Mucosa of stomach (tissue), 1 donor: ENCODE measurements around the gene GATA2.

ENCODE experiments used
- H3K27me3 ChIP-seq: one replicate; pipeline ENCODE4 v1.7.0; 2013; ENCODE audit warnings: mild to moderate bottlenecking, low read length; ENCODE audit not compliant: control insufficient read depth, insufficient read depth
- H3K36me3 ChIP-seq: one replicate; pipeline ENCODE4 v1.7.0; 2013; ENCODE audit warnings: low read length; ENCODE audit not compliant: control insufficient read depth, insufficient read depth
- H3K4me1 ChIP-seq: one replicate; pipeline ENCODE4 v1.7.0; 2013; ENCODE audit warnings: mild to moderate bottlenecking, low read length; ENCODE audit not compliant: control insufficient read depth, insufficient read depth
- H3K4me3 ChIP-seq: one replicate; pipeline ENCODE4 v1.7.0; 2013; ENCODE audit warnings: low read length
- H3K9ac ChIP-seq: one replicate; pipeline ENCODE4 v1.7.0; 2013; ENCODE audit warnings: mild to moderate bottlenecking, low read length, moderate library complexity
- H3K9me3 ChIP-seq: one replicate; pipeline ENCODE4 v1.7.0; 2013; ENCODE audit warnings: mild to moderate bottlenecking, low read length, moderate library complexity; ENCODE audit not compliant: control insufficient read depth
- donor health status: Pancreatic carcinoma.

Gene GATA2

DNA sequence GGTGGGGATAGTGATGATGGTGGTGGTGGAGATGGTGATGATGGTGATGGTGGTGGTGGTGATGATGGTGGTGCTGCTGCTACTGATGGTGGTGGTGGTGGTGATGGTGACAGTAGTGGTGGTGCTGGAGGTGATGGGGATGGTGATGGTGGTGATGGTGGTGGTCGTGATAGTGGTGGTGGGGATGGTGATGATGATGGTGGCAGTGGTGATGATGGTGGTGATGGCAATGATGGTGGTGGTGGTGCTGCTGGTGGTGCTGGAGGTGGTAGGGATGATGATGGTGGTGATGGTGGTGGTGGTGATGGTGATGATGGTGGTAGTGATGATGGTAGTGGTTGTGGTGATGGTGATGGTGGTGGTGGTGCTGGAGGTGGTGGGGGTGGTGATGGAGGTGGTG lies 47.6 kb downstream of the GATA2 start:
- no peak overlapping the region for H3K4me3 ChIP-seq
- H3K36me3 ChIP-seq = no peaks in the 10 kb centered on the region
- peaks cover 4% of the 10 kb centered on the region for H3K27me3 ChIP-seq
- no peaks in the 10 kb centered on the region for H3K9me3 ChIP-seq
- H3K9ac ChIP-seq = no peak overlapping the region
- H3K4me1 ChIP-seq = no peaks in the 10 kb centered on the region

DNA sequence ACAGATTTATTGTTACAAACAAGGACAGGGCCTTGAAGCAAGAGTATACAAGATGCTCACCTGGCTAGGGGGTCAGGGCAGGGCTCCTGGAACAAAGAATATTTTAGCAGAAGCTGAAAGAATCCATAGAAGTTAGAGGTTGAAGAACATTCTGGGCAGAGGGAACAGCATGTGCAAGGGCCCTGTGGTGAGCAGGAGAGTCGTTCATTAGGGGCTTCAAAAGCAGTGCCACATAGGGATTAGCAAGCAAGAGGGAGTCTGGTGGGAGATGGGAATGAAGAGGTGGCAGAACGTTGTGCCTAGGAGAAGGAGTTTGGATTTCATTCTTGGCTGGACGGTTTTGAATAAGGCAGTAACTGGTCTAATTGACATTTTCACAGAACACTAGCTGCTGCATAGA lies 49.2 kb downstream of the GATA2 start:
- Histone ChIP-seq H3K9ac (no peak overlapping the region), H3K4me3 (no peak overlapping the region), H3K27me3 (peaks cover 8% of the 10 kb centered on the region), H3K36me3 (no peaks in the 10 kb centered on the region), H3K9me3 (no peaks in the 10 kb centered on the region), H3K4me1 (no peaks in the 10 kb centered on the region)

DNA sequence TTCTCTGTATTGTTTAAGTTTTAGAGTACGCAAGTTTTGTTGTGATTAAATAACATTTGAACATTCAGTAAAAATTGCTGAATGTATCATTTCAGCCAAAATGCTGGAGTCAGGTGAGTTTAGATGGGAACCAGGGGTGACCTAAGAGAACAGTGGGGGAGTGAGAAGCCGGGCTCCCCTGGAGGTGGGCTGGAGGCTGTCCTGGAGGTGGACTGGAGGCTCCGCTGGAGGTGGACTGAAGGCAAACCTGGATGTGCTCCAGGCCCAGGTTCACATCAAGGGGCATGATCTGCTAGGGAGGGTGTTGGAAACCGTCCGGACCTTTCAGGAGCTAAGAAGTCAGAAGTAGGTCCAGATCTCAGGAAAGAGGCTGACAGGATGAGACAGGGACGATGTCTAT lies 50.1 kb downstream of the GATA2 start:
- no peak overlapping the region for H3K4me3 ChIP-seq
- no peak overlapping the region for H3K9ac ChIP-seq
- no peaks in the 10 kb centered on the region for H3K4me1 ChIP-seq
- H3K9me3 ChIP-seq = no peaks in the 10 kb centered on the region
- peaks cover 14% of the 10 kb centered on the region for H3K27me3 ChIP-seq
- H3K36me3 ChIP-seq = no peaks in the 10 kb centered on the region

DNA sequence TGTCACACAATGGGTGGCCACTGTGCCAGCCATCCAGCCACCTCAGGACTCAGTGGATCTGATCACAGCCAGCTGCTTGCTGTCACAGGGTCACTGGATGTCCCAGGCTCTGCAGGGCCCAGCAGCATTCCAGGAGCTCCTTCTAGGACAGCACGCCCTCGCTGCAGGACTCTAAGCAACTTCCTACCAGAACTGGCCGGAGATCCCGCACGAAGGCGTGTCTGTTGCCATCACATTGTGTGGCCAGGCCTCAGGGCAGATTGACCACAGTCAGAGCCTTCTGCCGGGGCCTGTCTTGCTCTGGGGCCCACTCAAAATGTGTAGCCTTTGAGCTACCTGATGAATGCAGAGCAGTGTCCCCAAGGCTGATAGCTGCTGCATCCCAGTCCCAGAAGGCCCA lies 50.9 kb downstream of the GATA2 start:
- Histone ChIP-seq H3K27me3 (peaks cover 14% of the 10 kb centered on the region), H3K36me3 (no peaks in the 10 kb centered on the region), H3K4me3 (no peak overlapping the region), H3K4me1 (no peaks in the 10 kb centered on the region), H3K9me3 (no peaks in the 10 kb centered on the region), H3K9ac (no peak overlapping the region)

DNA sequence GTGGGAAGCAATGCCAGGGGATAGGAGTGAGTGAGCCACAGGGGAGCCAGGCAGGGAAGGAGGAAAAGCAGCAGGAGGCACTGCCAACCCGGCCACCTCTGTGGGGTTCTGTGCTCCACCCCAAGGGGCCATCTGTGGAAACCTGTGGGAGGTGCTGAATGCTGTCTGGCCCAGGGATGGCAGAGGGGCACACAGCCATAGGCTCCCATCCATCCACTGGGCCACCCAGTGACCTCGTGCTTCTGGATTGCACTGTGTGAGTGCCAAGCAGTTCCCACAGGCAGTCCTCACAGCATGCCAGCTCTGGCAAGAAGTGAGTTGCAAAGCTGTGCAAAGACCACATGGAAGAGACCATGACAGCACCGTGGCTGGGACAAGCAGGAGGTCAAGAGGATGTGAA lies 53.8 kb downstream of the GATA2 start:
- no peaks in the 10 kb centered on the region for H3K36me3 ChIP-seq
- H3K9ac ChIP-seq = no peak overlapping the region
- no peaks in the 10 kb centered on the region for H3K9me3 ChIP-seq
- no peaks in the 10 kb centered on the region for H3K4me1 ChIP-seq
- peaks cover 33% of the 10 kb centered on the region for H3K27me3 ChIP-seq
- H3K4me3 ChIP-seq = no peak overlapping the region

DNA sequence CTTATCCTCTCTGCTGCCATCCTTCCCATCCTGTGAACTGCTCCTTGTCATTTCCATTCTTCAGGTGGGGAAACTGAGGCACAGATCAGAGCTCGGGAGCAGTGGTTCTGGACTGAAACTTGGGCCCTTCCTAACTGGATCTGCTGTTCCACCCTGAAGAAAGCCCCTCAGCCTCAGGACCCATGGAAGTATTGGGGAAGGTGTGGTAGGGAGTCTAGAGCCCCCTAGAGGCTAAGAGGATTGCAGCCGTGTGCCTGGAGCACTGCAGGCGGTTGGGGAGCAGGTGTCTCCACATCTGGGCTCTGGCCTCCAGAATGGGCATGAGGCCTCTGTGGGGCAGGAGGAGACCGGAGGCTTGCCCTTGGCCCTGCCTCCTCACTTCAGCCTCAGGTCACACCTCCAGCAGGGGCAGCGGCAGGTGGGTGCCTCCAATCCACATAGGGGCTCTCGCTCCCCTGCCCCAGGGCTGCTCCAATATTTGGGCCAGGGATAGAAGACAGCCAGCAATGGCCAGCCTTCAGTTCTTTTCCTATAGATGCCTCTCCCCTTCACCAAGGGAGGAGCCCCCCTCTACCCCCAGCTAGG lies 54.4 kb downstream of the GATA2 start:
- H3K27me3 ChIP-seq = peaks cover 35% of the 10 kb centered on the region
- H3K9ac ChIP-seq = no peak overlapping the region
- H3K4me3 ChIP-seq = no peak overlapping the region
- no peaks in the 10 kb centered on the region for H3K9me3 ChIP-seq
- no peaks in the 10 kb centered on the region for H3K36me3 ChIP-seq
- no peaks in the 10 kb centered on the region for H3K4me1 ChIP-seq

DNA sequence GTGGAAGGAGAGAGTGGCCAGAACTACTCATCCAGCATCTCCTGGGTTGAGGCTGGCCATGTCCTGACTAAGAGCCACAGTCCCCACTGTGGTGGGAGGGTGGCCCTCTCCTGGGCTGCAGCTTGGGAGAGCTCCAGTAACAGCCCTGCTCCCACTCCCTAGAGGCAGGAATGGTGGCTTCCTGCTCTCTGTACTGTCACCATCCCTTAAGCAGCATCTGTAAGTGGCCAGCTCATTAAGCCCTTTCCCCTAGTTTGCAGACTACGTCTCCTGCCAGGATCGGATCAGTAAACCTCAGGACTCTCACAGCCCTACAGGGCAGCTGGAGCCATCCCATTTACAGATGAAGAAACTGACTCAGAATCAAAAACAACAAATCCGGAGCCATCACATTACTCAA lies 56.8 kb downstream of the GATA2 start:
- Histone ChIP-seq H3K36me3 (no peaks in the 10 kb centered on the region), H3K4me3 (no peak overlapping the region), H3K9me3 (no peaks in the 10 kb centered on the region), H3K4me1 (peaks cover 4% of the 10 kb centered on the region), H3K9ac (no peak overlapping the region), H3K27me3 (peaks cover 59% of the 10 kb centered on the region)

DNA sequence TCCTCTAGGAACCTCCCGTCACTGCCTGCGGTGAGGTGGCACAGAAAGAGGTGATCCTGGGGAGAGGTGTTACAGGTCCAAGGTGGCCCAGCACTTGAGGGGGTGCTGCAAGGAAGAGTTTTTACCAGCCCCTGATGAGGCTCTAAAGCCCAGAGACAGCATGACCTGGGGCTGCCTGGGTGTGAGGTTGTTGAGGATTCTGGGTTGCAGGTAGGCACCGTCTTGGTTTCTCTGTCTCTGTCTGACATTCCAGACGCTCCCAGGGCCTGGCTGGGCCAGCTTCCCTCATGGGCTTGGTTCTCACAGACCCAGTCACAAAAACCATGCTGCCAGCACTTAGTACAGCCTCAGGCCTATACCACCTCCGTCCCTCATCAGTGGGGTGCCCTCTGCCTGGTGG lies 57.4 kb downstream of the GATA2 start:
- Histone ChIP-seq H3K4me3 (no peak overlapping the region), H3K4me1 (peaks cover 4% of the 10 kb centered on the region), H3K36me3 (no peaks in the 10 kb centered on the region), H3K9ac (no peak overlapping the region), H3K9me3 (no peaks in the 10 kb centered on the region), H3K27me3 (peaks cover 64% of the 10 kb centered on the region)

DNA sequence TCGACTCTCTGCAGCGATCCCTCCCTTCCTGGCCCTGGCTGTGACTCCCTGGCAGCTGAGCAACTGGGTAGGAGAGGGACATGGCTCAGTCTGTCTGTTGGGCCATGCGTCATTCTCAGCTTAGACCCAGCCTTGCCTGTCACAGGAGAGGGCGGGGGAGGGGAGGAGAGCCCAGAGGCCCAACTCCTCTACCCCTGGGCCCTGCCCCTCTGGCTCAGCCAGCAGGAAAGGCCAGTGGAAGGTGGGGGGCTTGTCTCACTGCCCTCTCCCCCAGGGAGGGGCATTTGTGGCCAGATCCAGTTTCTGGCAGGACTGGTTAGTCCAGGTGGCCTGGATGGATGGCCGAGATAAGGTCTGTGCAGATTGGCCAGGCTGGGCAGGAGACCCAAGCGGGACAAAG lies 57.9 kb downstream of the GATA2 start:
- Histone ChIP-seq H3K27me3 (peaks cover 68% of the 10 kb centered on the region), H3K9ac (no peak overlapping the region)

DNA sequence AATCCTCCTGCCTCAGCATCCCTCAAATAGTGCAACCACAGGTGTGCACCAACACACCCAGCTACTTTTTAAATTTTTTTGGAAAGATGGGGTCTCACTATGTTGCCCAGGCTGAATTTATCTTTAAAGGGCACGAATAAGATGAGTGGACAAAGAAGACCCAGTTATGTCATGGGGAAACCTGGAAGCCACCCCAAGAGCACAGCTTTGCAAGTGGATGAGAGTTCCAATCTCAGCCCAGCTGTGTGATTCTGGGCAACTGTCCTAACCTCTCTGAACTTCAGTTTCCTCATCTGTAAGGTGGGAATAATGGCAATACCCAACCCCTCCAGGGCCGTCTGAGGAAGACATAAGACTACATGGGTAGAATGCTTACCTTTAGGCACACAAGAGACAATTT lies 58.5 kb downstream of the GATA2 start:
- no peaks in the 10 kb centered on the region for H3K9me3 ChIP-seq
- no peak overlapping the region for H3K4me3 ChIP-seq
- H3K27me3 ChIP-seq = peaks cover 72% of the 10 kb centered on the region
- no peak overlapping the region for H3K9ac ChIP-seq
- H3K4me1 ChIP-seq = peaks cover 4% of the 10 kb centered on the region
- no peaks in the 10 kb centered on the region for H3K36me3 ChIP-seq

More for the DNA sequence above, 57.9 kb downstream of the GATA2 start:
- H3K9me3 ChIP-seq = no peaks in the 10 kb centered on the region
- peaks cover 4% of the 10 kb centered on the region for H3K4me1 ChIP-seq
- no peak overlapping the region for H3K4me3 ChIP-seq
- no peaks in the 10 kb centered on the region for H3K36me3 ChIP-seq

DNA sequence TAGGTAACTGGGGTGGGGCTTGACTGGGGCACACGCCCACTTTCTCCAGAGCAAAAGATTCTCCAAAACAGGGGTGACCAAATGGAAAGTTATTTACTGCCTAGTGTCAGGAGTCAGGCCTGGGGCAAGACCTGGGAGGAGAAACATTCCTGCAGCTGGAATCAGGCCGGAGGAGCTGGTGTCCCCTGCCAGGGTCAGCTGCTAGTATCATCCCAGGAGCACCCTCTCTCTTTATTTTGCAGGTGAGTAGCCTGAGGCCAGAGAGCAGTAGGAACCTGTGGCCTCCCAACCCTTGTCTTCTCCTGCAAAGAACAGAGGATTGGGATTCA lies 59.2 kb downstream of the GATA2 start:
- H3K36me3 ChIP-seq = no peaks in the 10 kb centered on the region
- no peak overlapping the region for H3K9ac ChIP-seq
- H3K27me3 ChIP-seq = peaks cover 67% of the 10 kb centered on the region
- no peak overlapping the region for H3K4me3 ChIP-seq
- peaks cover 4% of the 10 kb centered on the region for H3K4me1 ChIP-seq
- H3K9me3 ChIP-seq = no peaks in the 10 kb centered on the region

DNA sequence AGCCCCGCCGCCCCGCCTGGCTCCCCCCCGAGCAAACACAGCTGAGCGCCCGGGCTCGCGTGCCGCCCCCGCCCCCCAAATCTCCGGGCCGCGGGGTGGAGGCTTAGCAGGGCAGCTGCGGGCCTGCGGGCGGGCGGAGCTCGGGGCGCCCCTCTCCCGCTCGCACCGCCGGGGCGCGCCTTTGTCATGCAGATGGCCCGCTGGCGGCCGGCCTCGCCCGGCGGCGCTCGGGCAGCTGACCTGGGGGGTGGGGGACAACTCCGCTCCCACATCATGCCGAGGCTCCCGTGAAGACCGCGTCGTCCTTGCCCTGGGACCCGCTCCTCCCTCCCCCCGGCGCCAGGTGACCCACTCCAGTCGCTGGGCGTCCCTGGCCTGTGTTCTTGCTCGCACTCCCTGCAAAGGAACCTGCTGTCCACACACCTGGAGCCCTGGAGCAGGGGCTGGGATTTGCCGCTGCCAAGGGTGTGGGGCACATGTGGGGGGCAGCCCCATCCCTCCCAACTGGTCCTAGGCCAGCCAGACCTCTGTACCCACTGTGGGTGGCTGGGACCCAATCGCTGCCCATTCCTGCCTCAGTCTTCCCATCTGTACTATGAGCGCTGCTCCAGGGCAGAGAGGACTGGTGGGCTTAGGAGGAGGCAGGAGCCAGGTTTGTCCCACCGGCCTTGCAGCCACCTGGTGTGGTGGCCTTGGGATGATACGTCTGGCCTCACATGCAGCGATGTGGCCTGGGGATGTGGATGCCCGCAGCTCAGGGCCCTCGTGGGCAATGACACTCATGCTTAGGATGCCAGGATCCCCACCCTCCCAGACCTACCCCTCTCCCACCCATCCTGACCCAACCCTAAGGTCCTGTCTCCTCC lies 59.8 kb downstream of the GATA2 start:
- no peak overlapping the region for H3K9ac ChIP-seq
- H3K4me1 ChIP-seq = peaks cover 4% of the 10 kb centered on the region
- no peaks in the 10 kb centered on the region for H3K9me3 ChIP-seq
- no peaks in the 10 kb centered on the region for H3K36me3 ChIP-seq
- H3K4me3 ChIP-seq = no peak overlapping the region
- H3K27me3 ChIP-seq = peaks cover 65% of the 10 kb centered on the region
